Fibroblast of gingiva (primary cell): ENCODE results near the gene CNGB1.
"Not testable (repeated sequence)": the region's sequence is repeated elsewhere in the genome, so short reads cannot be mapped to it uniquely, and the experiment has no call there.

Source experiments
- DNase-seq: peaks from one replicate; pipeline ENCODE4 v3.0.0-alpha.2; 2011; ENCODE audit warnings: low read depth

The CNGB1 gene

DNA sequence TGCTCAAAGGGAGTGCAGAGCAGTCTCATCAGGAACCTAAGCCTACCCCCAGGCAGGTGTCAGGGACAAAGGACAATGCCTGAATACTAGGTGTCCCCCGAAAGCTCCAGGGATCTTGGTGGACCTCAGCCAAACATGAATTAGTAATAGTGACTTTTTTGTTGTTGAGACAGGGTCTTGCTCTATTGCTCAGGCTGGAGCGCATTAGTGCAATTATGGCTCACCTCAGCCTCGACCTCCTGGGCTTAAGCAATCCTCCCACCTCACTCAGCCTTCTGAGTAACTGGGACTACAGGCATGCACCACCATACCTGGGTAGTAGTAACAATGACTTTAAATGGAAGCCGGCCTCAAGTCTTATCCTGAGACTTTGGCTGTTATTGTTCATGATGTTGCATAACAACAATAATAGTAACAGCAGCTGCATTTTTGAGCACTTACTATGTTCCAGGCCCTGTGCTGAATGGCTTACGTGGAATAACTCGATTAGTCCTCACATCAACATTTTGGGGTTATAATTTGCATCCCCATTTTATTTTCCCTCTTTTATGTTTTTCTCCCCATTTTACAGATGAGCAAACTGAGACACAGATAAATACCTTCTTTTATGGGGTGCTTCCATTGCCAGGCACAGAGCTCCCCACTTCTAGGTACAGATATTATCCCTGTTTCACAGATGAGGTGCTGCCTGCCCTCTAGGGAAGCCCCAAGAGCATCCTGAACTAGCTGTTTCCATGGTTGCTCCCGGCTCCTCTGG is 19.5 kb downstream of the CNGB1 start:
- no peak for DNase-seq

- no peak for DNase-seq
These were observed 20.5 kb downstream of the CNGB1 start for GRCh38 chr16:57950382-57950781.

DNA sequence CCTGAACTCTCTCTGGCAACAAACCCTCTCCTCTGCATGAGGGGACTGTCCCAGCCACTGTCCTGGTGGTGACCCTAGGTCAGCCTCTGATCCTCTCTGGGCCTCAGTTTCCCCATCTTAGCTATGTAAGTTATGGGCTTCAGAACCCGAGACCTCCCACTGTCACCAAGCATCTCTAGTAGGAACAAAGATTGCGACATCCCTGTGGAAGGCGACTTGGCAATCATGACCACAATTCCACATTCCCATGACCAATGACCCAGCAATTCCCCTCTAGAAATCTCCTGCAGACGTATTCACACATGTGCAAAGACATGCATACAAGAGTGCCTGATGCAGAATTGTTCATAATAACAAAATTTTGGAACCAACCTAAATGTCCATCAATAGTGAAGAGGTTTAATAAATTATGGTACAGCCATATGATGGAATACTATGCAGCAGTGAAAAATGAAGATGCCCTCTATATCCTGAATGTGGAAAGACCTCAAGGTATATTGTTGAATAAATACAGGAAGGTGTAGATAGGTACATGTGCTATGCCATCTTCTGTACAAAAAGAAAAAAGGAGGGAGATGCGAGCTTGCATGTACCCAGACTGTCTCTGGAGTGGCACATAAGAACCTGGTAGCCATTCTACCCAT is 21.2 kb downstream of the CNGB1 start:
- no peak for DNase-seq

GRCh38 chr16:57949013-57949412 is 21.9 kb downstream of the CNGB1 start:
- DNase-seq, result no peak

DNA sequence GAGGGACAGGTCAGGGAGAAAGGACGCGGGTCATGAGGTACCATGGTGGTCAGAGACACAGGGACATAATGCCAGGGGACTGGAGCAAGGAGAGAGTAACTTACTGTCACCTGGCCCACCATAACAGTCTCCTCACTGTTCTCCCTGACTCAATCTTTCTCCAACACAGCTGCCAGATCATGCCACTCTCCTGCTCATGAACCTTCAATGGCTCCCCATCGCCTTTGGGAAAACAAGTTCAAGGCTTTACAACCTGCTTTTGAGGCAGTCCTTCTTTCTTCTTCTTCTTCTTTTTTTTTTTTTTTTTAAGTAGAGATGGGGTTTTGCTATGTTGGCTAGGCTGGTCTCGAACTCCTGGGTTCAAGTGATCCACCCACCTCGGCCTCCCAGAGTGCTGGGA is 22.9 kb downstream of the CNGB1 start:
- no peak for DNase-seq

DNA sequence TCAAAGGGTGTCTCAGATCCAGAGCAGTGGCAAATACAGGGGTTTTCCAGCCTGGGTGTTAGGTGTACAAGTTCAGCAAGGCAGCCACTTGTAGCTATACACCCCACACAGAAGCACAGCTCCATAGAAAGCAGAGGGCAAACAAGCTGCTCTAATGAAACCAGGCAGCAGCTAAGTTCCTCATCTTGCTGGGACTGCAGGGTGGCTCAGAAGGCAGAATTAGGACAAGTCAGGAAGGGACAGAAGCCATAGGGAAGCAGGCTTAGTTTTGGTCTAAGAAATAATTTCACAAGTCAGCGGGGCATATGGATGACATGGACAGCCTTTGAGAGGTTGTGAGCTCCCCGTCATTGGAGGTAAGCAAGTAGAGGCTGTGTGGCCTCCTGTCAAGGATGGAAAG is 23.7 kb downstream of the CNGB1 start:
- no peak for DNase-seq

- DNase-seq, result no peak
These were observed 24.6 kb downstream of the CNGB1 start for GRCh38 chr16:57946181-57946801.

DNA sequence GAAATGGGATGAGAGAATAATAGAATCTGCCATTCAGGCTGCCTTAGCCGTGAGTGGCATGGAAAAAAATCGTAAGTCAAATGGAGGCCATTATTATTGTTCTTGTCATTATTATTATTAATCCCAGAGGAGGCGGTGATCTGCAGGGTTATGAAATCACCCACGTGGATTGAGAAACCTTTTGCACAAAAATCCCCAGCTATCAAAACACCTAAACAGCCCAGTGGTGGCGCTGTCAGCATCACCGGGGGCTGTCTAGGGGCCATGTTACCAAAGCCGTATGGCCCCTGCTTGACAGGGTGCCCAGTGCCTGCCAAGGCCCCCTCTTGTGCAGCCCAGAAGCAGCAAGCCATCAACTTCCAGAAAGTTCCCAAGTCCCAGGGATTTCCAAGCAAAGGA is 25.2 kb downstream of the CNGB1 start:
- DNase-seq, result no peak

DNA sequence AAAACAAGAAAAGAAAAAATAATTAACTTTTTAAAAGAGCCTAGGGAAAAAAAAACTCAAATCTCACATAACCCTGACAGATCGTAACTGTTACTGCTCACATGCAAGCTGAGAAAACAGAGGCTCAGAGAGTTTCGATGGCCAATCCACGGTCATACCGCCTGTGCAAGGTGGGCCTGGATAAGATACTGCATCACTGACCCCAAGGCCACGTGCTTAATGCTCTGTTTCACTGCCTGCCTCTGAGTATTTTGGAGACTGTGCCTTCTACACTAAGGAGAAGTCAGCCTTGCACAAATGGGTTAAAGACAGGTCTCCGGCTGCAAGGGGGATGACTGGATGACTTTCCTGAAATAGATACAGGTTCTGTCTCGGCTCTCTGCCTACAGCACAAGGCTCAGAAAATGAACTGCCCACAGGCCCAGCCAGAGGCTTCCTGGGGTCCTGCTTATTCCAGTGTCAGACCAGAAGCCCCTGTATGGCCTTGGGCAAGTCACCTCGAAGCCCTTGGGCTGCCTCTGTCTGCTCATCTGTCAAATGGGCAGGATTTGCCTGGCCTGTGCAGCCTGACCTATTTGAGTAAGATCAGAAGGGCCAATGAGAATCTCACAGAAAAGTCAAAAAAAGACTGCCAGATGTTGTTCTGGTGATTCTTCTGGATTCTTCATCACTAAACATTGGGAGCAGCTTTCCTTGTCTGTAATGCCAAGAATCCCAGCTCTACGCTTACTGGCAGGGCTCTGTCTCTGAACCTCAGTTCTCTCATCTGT is 25.8 kb downstream of the CNGB1 start:
- no peak for DNase-seq

DNA sequence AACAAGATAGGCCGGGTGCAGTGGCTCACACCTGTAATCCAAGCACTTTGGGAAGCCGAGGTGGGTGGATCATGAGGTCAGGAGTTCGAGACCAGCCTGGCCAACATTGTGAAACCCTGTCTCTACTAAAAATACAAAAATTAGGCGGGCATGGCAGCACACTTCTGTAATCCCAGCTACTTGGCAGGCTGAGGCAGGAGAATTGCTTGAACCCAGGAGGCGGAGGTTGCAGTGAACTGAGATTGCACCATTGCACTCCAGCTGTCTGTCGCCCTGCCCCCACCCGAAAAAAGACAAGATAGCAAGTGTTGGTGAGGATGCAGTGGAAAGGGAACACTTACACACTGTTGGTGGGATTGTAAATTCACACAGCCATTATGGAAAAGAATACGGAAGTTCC is 27.5 kb downstream of the CNGB1 start:
- DNase-seq, result not testable (repeated sequence)

GRCh38 chr16:57941901-57942300 is 29.0 kb downstream of the CNGB1 start:
- DNase-seq, result not testable (repeated sequence)

- DNase-seq, result peak; percentile 47
These were observed 29.8 kb downstream of the CNGB1 start for GRCh38 chr16:57941016-57941664.

GRCh38 chr16:57940382-57940966 is 30.5 kb downstream of the CNGB1 start:
- no peak for DNase-seq

- no peak for DNase-seq
These were observed 31.1 kb downstream of the CNGB1 start for GRCh38 chr16:57939872-57940224.

DNA sequence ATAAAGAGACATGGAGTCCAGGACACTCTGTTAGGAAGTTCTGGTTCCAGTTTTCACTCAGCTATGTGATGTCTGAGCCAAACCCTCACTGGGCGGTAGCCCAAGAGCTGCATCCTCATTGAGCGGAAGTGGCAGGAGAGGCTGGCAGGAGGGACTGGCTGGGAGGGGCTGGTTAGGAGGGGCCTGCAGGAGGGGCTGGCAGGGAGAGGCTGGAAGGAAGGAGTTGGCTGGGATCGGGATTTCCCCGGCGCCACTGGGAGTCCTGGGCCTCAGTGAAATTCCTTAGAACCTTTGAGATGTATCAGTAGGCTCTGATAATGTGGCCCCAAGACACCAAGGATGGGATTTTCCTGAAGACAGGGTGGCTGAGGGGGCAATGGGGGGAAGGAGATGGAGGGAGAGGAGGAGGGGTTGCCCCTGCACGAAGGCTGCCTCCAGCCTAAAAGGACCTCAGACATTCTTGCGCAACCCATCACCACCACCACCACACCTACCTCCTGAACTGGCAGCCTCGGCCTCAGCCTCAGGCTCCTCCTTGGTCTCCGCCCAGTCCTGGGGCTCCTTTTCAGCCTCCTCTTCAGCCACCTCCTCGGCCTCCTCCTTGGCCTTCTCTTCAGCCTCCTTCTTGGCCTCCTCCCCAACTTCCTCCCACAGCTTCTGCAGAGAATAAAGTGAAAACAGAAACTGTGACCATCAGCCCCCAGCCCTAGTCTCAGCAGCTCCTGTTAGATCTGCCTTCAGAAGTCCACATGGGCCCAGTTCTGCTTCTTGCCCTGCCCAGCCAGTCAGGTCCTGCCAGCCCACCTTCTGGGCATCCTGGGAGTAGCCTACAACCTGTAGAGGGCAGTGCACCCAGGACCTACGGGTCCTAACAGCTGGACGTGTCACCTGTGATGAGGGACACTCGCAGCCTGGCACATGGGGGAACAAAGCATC is 31.7 kb downstream of the CNGB1 start:
- DNase-seq, result peak; percentile 84

- DNase-seq, result no peak
These were observed 32.4 kb downstream of the CNGB1 start for GRCh38 chr16:57938484-57938883.

DNA sequence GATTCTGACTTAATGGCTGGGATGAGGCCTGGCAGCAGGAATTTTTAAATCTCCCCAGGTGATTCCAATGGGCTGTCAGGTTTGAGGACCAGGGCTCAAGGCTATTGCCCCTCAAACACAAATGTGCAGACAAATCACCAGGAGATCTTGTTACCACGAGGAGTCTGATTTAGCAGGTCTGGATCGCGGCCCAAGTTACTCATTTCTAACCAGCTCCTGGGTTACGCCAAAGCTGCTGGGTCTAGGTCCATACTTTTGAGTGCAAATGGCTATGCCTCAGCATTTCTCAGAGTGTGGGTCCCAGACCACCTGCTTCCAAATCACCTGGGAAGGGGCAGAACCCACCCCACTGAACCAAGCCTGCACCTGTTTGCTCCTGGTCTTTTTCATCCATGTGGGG is 33.1 kb downstream of the CNGB1 start:
- no peak for DNase-seq

- no peak for DNase-seq
These were observed 35.0 kb downstream of the CNGB1 start for GRCh38 chr16:57935904-57936303.

- DNase-seq, result no peak
These were observed 40.4 kb downstream of the CNGB1 start for GRCh38 chr16:57930533-57930932.

DNA sequence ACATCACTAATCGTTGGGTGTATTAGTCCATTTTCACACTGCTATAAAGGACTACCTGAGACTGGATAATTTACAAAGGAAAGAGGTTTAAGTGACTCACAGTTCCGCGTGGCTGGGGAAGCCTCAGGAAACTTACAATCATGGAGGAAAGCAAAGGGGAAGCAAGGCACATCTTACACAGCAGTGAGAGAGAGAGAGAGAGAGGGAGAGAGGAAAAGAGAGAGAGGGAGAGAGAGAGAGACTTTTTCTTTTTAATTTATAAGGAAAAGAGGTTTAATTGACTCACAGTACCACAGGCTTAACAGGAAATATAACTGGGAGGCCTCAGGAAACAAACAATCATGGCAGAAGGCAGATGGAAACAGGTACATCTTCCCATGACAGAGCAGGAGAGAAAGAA is 41.7 kb downstream of the CNGB1 start:
- DNase-seq, result no peak

DNA sequence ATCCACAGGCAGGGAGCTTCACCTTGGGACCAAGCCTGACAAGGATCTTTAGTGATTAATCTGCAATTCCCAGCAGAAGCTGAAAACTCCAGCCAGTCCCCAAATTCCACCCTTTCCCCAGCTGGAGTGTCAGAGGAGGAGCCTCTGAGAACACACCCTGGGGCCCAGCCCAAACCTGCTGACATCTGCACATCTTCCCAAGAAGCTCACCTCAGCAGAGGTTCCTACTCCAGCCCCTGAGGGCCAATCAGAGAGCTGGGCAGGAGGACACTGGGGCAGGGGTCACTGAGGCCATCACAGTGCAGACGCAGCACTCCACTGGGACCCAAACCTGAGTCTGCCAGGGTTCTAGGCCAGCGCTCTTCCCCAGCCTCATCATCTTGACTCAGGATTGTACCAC is 44.9 kb downstream of the CNGB1 start:
- DNase-seq, result no peak
